ENCODE data around the gene GRIK4.

Gene GRIK4

GRCh38 chr11:120917559-120918239, 406.2 kb downstream of the GRIK4 start:
- no peak for DNase-seq (ENCODE audit: low read depth)

GRCh38 chr11:120918257-120918656, 406.7 kb downstream of the GRIK4 start:
- no peak for DNase-seq (ENCODE audit: low read depth)

DNA sequence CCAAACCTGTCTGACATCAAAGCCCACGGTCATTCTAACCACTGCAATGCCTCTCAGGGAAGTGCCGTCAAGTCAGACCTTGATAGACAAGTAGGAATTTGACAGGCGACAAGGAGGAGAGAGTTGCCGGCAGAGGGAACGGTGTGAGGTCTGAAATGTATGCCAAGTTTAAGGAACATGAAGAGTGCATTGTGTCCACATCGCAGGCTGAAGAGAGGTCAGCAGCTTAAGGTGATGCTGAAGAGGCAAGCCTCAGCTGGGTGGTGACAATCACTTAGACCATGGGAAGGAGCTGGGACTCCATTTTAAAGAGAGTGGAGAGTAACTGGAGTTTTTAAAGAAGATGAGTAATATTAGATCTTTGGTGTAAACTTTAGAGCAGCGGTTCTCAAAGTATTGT, 407.5 kb downstream of the GRIK4 start:
- DNase-seq (ENCODE audit: low read depth): no peak

GRCh38 chr11:120919566-120919965, 408.0 kb downstream of the GRIK4 start:
- DNase-seq (ENCODE audit: low read depth): no peak

GRCh38 chr11:120923866-120924508, 412.4 kb downstream of the GRIK4 start:
- DNase-seq (ENCODE audit: low read depth): no peak

- DNase-seq (ENCODE audit: low read depth): no peak
Measured at GRCh38 chr11:120925944-120926343, 414.4 kb downstream of the GRIK4 start.

GRCh38 chr11:120928627-120929026, 417.1 kb downstream of the GRIK4 start:
- no peak for DNase-seq (ENCODE audit: low read depth)

GRCh38 chr11:120929090-120929489, 417.5 kb downstream of the GRIK4 start:
- no peak for DNase-seq (ENCODE audit: low read depth)

GRCh38 chr11:120929664-120930154, 418.2 kb downstream of the GRIK4 start:
- no peak for DNase-seq (ENCODE audit: low read depth)

DNA sequence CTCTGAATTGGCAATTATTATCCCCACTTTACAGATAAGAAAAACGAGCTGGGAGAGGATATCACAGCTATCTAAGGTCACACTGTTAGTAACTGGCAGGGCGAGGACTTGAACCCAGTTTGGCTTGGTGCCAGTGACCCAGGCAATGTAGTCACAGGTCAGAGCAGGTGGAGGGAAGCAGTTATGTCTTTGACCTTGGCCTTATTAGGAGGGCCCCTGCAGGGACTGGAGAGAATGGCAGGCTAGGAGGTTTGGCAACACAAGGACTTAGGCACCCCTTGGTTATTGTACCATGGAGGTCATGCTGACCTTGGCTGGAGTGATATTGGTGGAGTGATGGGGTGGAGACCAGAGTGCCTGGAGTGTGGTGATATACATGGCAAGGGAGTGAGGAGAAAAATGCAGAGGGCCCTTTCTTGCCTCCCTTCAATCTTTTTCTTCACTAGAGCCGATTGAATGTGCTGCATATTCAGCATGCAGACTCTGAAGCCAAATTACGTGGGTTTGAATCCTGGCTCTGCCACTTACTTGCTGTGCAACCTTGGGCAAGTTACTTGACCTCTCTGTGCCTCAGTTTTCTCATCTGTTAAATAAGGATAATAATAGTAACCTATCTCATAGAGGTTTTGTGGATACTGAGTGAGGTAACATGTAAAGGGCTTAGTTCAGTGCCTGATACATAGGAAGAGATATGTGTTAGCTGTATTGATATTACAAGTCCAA, 419.7 kb downstream of the GRIK4 start:
- no peak for DNase-seq (ENCODE audit: low read depth)

GRCh38 chr11:120932305-120932915, 420.9 kb downstream of the GRIK4 start:
- DNase-seq (ENCODE audit: low read depth): no peak

GRCh38 chr11:120936356-120936755, 424.8 kb downstream of the GRIK4 start:
- no peak for DNase-seq (ENCODE audit: low read depth)

- DNase-seq (ENCODE audit: low read depth): no peak
Measured at GRCh38 chr11:120937501-120937900, 426.0 kb downstream of the GRIK4 start.

DNA sequence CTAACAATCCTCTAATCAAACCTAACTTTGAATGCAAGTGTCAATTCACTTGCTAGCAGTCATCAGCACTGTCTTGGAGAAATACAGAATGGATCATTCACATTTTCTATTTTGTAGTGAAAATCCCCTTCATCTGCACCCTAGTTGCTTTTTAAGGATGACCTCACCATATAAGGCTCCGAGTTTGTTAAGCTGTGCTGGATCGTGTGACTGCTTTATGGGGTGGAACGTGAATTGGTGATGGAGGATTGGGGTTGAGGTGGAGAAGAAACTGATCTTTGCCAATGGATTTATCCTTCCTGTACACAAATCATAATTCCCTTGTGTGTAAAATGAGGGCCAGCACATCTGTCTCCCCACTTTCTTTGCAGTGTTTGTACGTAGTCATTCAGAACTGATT, 426.7 kb downstream of the GRIK4 start:
- DNase-seq (ENCODE audit: low read depth): no peak

DNA sequence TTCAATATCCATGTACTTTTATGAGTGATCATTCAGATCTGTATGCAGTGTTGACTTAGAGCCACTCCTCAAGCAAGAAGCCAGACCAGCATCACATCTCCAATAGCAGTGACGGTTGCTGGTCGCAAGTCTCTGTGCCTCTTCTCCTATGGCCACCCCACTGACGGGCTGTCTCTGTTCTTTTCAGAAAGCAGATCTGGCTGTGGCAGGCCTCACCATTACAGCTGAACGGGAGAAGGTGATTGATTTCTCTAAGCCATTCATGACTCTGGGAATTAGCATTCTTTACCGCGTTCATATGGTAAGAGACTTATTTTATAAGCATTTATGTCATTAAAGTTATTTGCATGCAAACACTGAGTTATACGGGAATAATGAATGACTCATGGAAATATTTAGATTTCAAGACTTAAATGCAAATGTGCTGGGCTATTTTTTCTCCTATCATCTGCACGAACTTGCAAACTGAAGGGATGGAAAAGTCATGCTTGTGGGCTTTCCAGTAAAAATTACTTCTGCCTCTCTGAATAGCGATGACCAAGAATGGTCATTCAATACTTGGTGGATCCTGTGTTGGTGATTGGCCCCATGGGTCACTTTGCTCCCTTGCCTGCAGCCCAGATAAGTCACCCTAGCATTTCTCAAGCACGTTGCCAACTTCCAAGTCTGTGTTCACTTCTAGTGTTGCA, 428.8 kb downstream of the GRIK4 start:
- no peak for DNase-seq (ENCODE audit: low read depth)

- no peak for DNase-seq (ENCODE audit: low read depth)
Measured at GRCh38 chr11:120941000-120941399, 429.5 kb downstream of the GRIK4 start.

- no peak for DNase-seq (ENCODE audit: low read depth)
Measured at GRCh38 chr11:120942701-120943100, 431.2 kb downstream of the GRIK4 start.

DNA sequence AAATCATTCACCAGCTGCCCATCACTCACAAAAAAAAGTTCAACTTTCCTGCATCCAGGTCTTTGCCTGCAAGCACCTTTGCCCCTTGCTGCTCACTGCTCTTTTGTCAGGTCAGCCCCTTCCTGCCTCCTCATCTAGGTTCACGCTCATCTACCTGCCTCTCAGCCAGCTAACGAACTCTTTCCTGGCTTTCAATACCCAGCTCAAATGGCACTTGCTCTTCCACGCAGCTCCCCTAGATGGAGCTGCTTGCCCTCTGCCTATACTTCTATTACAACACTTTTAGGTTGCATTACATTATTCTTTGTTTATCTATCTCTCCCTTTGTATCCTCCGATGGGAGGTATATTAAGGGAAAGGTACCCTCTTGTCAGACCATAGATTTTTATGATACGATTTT, 433.5 kb downstream of the GRIK4 start:
- DNase-seq (ENCODE audit: low read depth): no peak

DNA sequence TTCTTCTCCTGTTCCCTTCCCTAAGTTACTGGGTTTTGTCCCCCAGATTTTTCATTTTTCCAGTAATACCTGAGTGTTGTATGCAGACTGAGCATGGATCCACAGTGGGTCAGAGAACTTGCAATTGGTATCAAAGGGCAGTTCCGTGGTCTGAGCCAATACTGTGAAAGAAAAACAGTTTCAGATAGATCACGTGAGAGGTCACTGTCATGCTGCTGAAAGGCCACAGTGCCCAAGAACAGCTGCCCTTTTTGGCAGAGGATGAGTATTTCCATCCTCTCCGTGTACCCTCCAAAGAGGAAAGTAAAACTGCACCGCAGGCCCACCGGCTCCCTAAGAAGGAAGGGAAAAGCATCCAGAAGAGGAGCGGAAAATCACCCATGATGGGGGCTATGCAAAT, 439.3 kb downstream of the GRIK4 start:
- DNase-seq (ENCODE audit: low read depth): no peak

- DNase-seq (ENCODE audit: low read depth): peak; percentile 34
Measured at GRCh38 chr11:120952461-120953434, 441.2 kb downstream of the GRIK4 start.

- no peak for DNase-seq (ENCODE audit: low read depth)
Measured at GRCh38 chr11:120954381-120954780, 442.8 kb downstream of the GRIK4 start.

Data from stimulated activated CD8-positive, alpha-beta memory T cell treated with anti-CD3 and anti-CD28 coated beads, Interleukin-15, amount 100 ng/mL, for 1 hour (primary cell).